GM12864 (cell line): ENCODE data around the gene PLAGL1.

Source experiments
- DNase-seq: peaks from one replicate; pipeline ENCODE4 v3.0.0-alpha.2; 2011; ENCODE audit warnings: low read depth
- H3K4me3 ChIP-seq: 2 replicates; pipeline ENCODE4 v1.5.1; 2011; ENCODE audit warnings: mild to moderate bottlenecking, low read depth, low read length, control low read depth
- TF ChIP-seq, protein P1 (sequence below): IDR thresholded peaks from 2 replicates; pipeline ENCODE4 v1.5.1; 2011; ENCODE audit warnings: low read depth, mild to moderate bottlenecking, moderate library complexity, low read length, control low read depth, inconsistent platforms; ENCODE audit errors: missing control alignments

The PLAGL1 gene

DNA sequence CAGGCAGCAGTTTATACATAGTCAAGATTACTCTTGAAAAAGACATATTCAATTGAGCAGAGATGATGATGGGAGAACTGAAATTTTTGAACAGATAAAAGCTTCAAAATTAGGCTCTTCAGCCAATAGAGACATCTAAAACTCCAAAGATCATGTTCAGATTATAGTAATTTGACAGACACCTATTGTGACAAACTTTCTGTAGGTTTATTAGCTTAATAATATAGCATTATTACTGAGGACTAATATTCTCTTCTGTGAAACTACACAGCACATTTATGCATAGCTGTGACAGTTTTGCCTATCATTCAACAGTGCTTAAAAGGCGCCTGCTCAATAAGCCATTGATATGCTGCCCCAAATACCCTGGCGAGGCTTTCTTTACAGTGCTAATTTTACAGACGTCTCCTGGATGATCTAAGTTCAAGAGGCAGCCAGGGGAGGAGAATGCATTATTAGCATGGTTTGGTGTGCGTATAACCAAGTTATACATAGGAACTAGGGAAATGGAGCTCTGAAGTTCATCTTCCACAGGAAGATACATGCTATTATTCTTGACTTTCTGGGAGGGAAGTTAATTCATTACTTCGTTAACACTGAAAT, 21.5 kb downstream of the PLAGL1 start:
- no peak for DNase-seq
- TF ChIP-seq, protein P1, sequence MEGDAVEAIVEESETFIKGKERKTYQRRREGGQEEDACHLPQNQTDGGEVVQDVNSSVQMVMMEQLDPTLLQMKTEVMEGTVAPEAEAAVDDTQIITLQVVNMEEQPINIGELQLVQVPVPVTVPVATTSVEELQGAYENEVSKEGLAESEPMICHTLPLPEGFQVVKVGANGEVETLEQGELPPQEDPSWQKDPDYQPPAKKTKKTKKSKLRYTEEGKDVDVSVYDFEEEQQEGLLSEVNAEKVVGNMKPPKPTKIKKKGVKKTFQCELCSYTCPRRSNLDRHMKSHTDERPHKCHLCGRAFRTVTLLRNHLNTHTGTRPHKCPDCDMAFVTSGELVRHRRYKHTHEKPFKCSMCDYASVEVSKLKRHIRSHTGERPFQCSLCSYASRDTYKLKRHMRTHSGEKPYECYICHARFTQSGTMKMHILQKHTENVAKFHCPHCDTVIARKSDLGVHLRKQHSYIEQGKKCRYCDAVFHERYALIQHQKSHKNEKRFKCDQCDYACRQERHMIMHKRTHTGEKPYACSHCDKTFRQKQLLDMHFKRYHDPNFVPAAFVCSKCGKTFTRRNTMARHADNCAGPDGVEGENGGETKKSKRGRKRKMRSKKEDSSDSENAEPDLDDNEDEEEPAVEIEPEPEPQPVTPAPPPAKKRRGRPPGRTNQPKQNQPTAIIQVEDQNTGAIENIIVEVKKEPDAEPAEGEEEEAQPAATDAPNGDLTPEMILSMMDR = no peak
- H3K4me3 ChIP-seq = no peak overlapping the region

DNA sequence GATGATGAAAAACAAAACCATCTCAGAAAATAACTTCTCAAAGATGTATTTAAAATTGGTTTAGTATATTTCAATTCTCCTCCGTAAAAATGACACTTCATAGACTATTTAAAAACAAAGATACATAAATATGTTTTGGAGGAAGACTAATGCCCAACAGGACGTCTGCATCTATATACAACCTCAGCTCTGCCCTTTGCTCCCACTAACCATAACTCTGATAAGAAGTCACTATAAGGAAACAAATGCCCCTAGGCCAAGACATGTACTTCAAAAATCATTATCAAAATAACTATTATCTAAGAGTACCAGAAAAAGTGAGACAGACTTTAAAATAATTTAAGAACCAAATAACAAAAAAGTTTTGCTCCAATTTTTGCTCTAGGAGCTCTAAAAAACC, 23.4 kb downstream of the PLAGL1 start:
- DNase-seq = no peak
- H3K4me3 ChIP-seq = no peak overlapping the region
- TF ChIP-seq, protein P1 = no peak

DNA sequence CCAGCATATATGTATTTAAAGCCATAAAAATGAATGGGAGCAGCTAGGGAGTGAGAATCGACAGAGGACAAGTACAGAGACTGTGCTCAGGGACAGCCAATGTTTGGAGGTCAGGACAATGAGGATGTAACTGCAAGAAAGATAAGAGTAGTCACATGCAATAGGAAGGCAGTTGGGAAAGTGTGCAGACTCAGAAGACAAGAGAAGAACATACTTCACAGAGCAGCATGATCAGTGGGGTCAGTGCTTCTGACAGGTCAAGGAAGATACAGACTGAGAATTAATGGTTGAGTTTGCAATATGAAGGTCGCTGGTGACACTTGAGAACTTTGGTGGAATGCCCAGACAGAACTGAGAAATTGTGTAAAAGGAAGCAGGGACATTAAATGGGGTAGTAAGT, 25.1 kb downstream of the PLAGL1 start:
- TF ChIP-seq, protein P1 = no peak
- H3K4me3 ChIP-seq = no peak overlapping the region
- DNase-seq = no peak

DNA sequence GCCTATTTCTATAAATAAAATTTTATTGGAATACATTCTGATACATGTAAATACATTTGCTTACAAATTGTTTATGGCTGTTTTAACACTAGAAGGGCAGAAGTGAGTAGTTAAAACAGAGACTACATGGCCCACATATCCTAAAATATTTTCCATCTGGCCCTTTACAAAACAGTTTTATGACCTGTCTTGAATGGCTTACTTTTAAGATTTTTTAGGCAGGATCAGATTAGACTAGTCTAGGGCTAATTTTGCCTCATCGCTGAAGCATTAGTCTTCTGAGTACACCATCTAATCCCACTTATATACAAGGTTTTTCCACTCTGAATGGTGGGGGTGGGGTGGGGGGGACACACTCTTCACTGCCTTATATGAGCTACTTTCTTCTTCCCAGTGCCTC, 27.1 kb downstream of the PLAGL1 start:
- TF ChIP-seq, protein P1 = no peak

DNA sequence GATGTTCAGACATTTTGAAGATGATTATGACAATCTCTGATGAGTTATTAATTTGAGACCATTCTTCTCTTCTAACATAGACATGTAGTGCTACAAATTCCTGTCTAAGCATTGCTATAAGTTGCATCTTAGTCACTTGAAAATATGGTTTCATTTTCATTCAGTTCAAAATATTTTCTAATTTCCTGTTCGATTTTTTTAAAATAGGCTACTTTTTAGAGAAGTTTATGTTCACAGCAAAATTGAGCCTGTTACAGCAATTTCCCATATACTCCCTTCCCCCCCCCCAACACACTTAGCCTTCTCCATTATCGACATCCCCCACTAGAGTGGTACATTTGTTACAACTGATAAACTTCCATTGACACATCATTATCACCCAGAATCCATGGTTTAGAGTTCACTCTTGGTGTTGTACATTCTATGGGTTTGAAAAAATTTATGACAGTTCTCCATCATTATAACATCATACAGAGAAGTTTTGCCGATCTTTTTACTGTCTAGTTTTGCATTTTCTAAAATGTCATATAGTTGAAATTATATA, 31.2 kb downstream of the PLAGL1 start:
- H3K4me3 ChIP-seq = no peak overlapping the region
- TF ChIP-seq, protein P1 = no peak
- DNase-seq = no peak

More for the DNA sequence above, 27.1 kb downstream of the PLAGL1 start:
- no peak overlapping the region for H3K4me3 ChIP-seq
- DNase-seq = no peak

DNA sequence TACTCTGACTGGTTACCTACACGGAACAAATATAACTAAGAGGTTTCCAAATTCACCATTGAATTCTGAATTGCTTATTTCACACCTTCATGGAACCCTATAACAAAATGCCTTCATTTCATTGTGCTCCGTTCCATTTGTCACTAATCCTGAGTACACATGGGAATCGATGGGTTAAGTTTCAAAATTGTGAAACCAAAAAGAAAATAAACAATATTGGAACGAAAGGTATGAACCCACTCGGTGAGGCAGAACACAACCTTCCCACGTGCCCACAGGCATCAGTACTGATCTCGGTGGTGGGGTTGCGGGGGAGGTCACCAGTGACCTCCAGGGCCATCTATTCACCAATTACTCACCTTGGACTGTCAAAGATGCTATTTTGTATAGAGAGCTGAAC, 34.0 kb downstream of the PLAGL1 start:
- no peak for DNase-seq
- TF ChIP-seq, protein P1 = no peak
- H3K4me3 ChIP-seq = no peak overlapping the region
